GM18507 (cell line): ENCODE measurements around the gene PNPLA7.
A peak's percentile ranks its signal among the peaks of the same experiment; 100 is the strongest.

Source experiments
- DNase-seq: peaks from one replicate; pipeline ENCODE4 v3.0.0; 2011; ENCODE audit warnings: low read depth; ENCODE audit not compliant: insufficient read length; ENCODE audit errors: extremely low spot score
- FAIRE-seq: peaks from 2 replicates; lab custom pipeline; 2011; peaks lifted over from hg19 to GRCh38; lab: Jason Lieb, UNC

Gene PNPLA7

GRCh38 chr9:137433349-137433915, 116.8 kb downstream of the PNPLA7 start:
- FAIRE-seq (no peak), DNase-seq (no peak)

- DNase-seq (no peak), FAIRE-seq (no peak)
Observed at GRCh38 chr9:137432687-137433348, 117.4 kb downstream of the PNPLA7 start.

DNA sequence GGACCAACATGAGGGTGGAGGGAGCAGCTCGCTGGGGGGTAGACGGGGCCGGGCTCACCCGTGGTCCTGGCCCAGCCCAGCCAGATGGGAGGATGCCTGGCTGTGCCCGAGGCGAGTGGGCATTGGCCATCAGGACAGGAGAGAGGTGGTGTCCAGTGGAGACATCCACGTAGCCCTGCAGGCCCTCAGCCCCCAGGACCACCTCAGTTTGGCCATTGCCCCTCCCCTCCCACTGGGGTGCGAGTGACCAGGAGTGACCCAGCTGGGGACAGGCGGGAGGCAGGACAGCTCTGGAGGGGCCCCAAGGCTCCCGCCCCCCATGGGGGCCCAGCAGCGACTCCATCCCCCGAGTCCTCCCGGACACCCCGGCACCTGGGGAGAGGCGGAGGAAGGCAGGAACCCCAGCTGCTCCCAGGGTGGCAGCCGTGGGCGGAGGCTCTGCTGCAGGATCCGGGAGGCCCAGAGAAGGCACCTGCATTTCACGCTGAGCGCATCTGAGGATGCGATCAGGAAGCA, 118.7 kb downstream of the PNPLA7 start:
- DNase-seq, result no peak
- no peak for FAIRE-seq

DNA sequence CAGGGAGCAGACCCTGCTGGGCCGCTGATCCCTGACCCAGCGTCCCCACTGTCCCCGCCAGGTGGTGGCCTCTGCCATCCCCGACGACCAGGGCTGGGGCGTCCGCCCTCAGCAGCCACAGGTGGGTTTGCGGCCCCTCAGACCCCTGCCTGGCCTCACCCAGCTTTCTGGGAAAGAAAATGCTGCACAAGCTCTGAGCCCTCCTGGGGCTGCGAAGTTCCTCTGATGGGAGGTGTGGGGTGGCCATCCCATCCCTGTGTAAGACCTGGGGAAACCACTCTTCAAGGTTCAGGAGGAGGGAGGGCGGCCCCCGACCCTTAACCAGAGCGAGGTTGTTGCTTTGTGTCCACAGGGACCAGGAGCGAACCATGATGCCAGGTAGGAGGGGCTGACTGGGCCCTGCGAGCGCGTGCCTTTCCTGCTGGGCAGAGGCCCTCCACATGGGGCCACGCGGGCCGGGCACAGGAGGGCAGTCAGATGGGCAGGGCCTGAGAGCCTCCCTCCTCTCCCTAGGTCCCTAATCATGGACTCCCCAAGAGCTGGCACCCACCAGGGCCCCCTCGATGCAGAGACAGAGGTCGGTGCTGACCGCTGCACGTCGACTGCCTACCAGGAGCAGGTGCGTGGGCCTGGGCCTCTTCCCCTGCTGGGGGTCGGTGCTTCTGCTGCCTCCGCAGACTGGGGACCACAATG, 119.3 kb downstream of the PNPLA7 start:
- FAIRE-seq (no peak), DNase-seq (no peak)

- DNase-seq (no peak), FAIRE-seq (no peak)
Observed at GRCh38 chr9:137429974-137430722, 120.1 kb downstream of the PNPLA7 start.

- FAIRE-seq, result no peak
- DNase-seq, result no peak
Observed at GRCh38 chr9:137429546-137429890, 120.7 kb downstream of the PNPLA7 start.

DNA sequence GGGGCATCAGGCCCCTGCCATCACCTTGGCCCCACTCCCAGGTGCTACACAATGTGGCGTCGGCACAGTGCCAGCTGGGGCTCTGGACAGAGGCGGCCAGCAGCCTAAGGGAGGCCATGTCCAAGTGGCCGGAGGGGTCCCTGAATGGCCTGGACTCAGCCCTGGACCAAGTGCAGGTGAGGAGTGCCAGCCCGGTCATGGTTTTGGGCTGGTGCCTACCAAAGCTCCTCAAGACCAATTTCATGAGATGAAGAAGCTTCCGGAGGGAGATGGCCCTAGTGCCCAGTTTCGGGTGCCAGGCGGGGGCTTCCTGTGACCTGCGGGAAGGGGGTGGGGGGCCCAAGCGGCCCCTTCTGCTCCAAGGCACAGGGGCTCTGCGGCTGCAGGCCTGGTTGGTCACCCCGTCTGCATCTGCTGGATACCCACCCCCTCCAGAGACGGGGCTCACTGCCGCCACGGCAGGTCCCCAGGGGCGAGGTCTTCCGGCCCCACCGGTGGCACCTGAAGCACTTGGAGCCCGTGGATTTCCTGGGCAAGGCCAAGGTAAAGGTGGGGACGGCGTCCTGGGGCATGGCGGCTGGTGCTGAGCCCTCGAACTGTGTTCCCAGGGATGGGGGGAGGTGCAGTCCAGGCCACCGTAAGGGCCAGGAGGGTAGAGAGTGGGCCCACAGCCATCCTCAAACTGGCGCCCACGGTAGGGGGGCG, 121.2 kb downstream of the PNPLA7 start:
- no peak for FAIRE-seq

GRCh38 chr9:137428311-137428630, 121.9 kb downstream of the PNPLA7 start:
- no peak for DNase-seq
- FAIRE-seq, result no peak

More for the DNA sequence above, 121.2 kb downstream of the PNPLA7 start:
- no peak for DNase-seq

DNA sequence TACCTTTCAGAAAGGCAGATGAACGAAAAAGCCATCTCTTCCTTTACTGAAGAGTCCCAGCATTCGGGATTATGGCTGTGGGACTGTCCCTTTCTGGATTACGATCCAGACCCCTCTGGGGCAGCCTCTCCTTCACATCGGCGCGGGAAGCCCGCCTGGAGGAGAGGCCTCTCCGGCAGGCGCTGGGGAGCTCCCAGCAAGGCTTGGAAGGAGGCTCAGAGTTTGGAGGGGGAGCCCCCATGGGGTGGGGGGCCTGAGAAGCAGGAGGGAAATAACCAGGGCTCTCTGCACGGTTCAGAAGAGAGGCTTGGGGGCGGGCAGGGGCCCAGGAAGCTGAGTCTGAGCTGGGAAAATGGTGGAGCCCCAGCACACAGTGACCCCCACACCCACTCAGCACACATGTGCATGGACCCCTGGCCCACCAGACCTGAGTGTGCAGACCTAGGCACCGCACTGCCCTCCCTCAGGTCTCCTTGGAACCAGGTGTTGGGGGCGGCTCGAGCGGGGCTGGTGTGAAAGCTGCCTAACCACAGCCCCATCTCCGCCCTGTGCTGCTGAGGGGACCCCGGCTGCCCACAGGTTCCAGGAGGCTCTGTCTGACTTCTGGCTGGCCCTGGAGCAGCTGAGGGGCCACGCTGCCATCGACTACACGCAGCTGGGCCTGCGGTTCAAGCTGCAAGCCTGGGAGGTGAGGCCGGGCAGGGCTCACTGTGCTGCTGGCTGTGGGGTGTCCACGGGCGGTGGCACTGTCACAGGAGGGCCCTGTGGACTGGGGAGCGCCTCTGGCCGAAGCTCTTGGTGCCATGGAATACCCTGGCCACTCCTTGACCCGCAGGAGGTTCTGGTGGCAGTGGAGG, 122.5 kb downstream of the PNPLA7 start:
- DNase-seq (no peak), FAIRE-seq (no peak)

DNA sequence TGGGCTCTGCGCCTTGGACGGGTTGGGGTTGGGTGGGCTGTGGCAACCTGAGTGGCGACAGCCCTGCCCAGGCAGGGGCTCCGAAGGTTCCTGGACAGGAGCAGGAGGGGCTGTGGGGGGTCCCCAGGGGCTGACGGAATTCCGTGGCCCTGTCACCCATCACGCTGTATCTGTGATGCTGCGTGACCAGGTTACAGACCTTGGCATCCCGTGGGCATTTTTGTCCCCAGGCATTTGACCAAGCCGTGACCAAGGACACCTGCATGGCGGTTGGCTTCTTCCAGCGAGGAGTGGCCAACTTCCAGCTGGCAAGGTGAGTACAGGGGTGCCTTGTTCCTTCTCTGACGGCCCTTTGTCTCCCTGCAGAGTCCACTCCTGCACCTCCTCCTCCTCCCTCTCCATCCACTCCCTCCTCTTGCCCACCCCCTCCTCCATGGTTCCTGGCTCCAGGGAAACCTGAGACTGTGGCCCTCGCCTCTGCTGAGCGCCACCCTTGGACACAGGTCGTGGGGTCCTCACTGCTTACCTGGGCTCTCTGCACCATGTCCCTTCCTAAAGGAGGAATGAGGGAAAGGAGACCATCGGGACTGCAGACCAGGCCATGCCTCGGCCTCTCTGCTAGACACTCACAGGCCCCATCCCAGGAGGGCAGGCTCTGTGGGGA, 124.1 kb downstream of the PNPLA7 start:
- FAIRE-seq, result no peak
- no peak for DNase-seq

- FAIRE-seq, result no peak
- no peak for DNase-seq
Observed at GRCh38 chr9:137423514-137424291, 126.5 kb downstream of the PNPLA7 start.

DNA sequence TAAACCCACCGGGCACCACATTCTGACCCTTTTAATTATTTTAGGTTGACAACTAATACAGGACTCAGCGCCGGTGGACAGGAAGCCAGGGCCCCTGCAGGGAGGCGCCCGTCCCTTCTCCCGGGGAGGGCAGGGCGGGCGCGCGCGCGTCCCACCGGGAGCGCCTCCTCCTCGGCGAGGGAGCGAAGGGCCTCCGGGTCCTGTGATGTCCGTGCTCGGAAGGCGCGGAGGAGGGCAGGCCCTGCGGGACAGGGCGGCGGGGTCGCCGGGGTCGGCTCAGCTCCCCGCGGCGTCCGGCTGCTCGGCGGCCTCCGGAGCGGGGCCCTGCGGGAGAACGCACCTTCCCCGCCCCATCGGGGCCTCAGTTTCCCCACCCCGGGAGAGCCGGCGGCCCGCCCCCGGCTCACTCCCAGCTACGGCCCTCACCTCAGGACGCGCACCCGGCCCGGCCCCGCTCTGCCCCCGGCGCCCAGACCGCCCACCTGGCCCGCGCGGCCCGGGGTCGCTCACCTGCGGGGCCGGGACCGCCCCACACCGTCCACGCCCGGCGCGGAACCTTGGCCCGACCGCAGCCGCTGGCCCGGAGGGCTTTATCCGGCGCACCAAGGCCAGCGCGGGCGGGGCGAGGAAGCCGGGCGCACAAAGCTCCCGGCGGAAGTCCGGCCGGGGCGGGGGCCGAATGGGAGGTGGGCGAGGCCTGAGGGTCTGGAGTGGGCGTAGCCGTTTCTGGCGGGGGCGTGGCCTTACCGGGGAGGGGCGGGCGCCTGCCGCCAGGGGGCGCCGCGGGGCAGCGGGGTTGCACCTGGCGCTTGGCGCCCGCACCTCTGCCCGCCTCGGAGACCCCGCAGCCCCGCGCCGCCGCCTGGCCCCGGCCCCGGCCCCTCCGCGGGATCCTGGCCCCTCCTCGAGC, 127.3 kb downstream of the PNPLA7 start, which contains the start of the genes EXD3 and NOXA1:
Gene EXD3, minus strand, starts transcription at position 559 of the 910 bp plus-strand sequence. CDS start 27,805 bp downstream, outside the sequence.
Gene NOXA1, plus strand, starts transcription at position 790 of the 910 bp plus-strand sequence. CDS start 137 bp downstream, outside the sequence.
- FAIRE-seq, result peak; percentile 88

GRCh38 chr9:137421838-137422603, 128.2 kb downstream of the PNPLA7 start:
- FAIRE-seq (no peak), DNase-seq (no peak)

More for the DNA sequence above, 127.3 kb downstream of the PNPLA7 start, which contains the start of the genes EXD3 and NOXA1:
- DNase-seq, result peak; percentile 94

GRCh38 chr9:137417161-137418021, 132.8 kb downstream of the PNPLA7 start:
- FAIRE-seq (no peak), DNase-seq (no peak)
